ENCODE data around the gene ARMH3.

GRCh38 chr10:102017295-102017694, 38.7 kb downstream of the ARMH3 start:
- TF ChIP-seq CTCF (IDR thresholded peaks at IDR 0.05) = no peak
- TF ChIP-seq POLR2A (IDR thresholded peaks at IDR 0.05) = no peak
- TF ChIP-seq POLR2AphosphoS5 (IDR thresholded peaks at IDR 0.05) = no peak
- TF ChIP-seq EP300 (IDR thresholded peaks at IDR 0.05; ENCODE audit: low read depth) = no peak
